ENCODE results near the gene PANX2. TPM values are rescaled to one million over a fixed set of nuclear protein-coding genes. Genes with fewer than 3 reads are reported as not detected.

Gene PANX2
- total and polyA plus RNA-seq, 2 donors (not counting 1 experiment from before 2014, with no cell fraction given), result 0.04 to 0.59 TPM

DNA sequence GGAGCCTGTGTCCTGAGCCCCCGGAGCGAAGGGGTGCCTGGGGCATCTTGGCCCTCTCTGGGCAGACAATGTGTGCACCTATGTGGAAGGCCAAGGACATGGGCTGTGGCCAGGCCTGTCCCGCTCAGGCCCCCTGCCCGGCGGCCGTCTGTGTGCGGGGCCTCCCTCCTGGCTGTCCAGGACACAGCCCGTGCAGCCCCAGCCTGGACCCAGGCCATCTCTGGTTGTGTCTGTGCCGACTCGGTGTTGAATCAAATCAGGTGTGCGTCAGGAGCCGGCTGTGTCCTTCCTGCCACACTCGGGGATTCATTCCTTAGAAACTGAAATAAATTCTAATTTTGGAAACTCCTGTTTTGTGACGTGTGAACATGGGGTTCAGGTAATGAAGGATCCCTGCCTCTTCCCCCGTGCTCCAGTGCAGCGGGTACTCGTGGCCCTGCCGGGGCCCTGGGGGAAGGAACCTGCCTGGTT, 28.8 kb downstream of the PANX2 start:
- intact Hi-C loops (cut with micrococcal nuclease), result no loop called here
- peak overlapping the region in 1 of 5 experiments; percentile 79 for H3K4me3 ChIP-seq (ENCODE audit: control extremely low read depth in 1 of 5, extremely low read depth in 1 of 5, insufficient read depth in 1 of 5, low read depth in 2 of 5, low read length in 4 of 5)
- H3K27ac ChIP-seq (ENCODE audit: low read length in 2 of 2), result no peak overlapping the region
- TF ChIP-seq, protein P1, sequence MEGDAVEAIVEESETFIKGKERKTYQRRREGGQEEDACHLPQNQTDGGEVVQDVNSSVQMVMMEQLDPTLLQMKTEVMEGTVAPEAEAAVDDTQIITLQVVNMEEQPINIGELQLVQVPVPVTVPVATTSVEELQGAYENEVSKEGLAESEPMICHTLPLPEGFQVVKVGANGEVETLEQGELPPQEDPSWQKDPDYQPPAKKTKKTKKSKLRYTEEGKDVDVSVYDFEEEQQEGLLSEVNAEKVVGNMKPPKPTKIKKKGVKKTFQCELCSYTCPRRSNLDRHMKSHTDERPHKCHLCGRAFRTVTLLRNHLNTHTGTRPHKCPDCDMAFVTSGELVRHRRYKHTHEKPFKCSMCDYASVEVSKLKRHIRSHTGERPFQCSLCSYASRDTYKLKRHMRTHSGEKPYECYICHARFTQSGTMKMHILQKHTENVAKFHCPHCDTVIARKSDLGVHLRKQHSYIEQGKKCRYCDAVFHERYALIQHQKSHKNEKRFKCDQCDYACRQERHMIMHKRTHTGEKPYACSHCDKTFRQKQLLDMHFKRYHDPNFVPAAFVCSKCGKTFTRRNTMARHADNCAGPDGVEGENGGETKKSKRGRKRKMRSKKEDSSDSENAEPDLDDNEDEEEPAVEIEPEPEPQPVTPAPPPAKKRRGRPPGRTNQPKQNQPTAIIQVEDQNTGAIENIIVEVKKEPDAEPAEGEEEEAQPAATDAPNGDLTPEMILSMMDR (IDR thresholded peaks at IDR 0.05), result no peak
- no peak for TF ChIP-seq EZH2 (IDR thresholded peaks at IDR 0.05; ENCODE audit: borderline replicate concordance, insufficient read depth, low read depth, low read length, poor library complexity, severe bottlenecking)
- ATAC-seq (ENCODE audit: low read depth) (no peak), DNase-seq (no peak)
- peaks cover 34% of the 10 kb centered on the region for H3K79me2 ChIP-seq (ENCODE audit: control insufficient read depth, insufficient read depth, low read length)
- ChIA-PET CTCF (interaction anchor here (1.0 kb wide), 1 partner anchor 27 kb away, joined by 3 read pairs; no protein-coding TSS in a partner anchor), POLR2A (interaction anchor here (1.0 to 4.1 kb wide), 2 partner anchors 8 to 9 kb away, joined by 9 to 41 read pairs; no protein-coding TSS in a partner anchor)
- H3K4me2 ChIP-seq (replicated peaks; ENCODE audit: low read depth, low read length, poor library complexity, severe bottlenecking), result peak overlapping the region; percentile 98
- Mint-ChIP-seq H3K9me3 (ENCODE audit: insufficient read depth) (no peaks in the 10 kb centered on the region), H3K27ac (peak overlapping the region; percentile 75), H3K4me3 (peak overlapping the region; percentile 78), H3K4me1 (peaks cover 31% of the 10 kb centered on the region), H3K27me3 (no peaks in the 10 kb centered on the region)
- H3K4me1 ChIP-seq (ENCODE audit: control insufficient read depth in 2 of 2, insufficient read depth in 2 of 2, low read length in 2 of 2), result peaks cover 30 to 39% of the 10 kb centered on the region in 2 donors
- H3K9ac ChIP-seq (ENCODE audit: low read length), result no peak overlapping the region
- WGBS (ENCODE audit: insufficient coverage), result 82% methylated on average over 13 of the region's 18 CpGs
- H3K27me3 ChIP-seq (replicated peaks in 1 of 4; ENCODE audit: control extremely low read depth in 1 of 4, control insufficient read depth in 3 of 4, insufficient read depth in 4 of 4, low read length in 3 of 4), result no peaks in the 10 kb centered on the region
- no peak overlapping the region for H2AFZ ChIP-seq (ENCODE audit: insufficient read depth, low read depth, low read length, poor library complexity, severe bottlenecking)
- no peaks in the 10 kb centered on the region for H3K9me3 ChIP-seq (ENCODE audit: control extremely low read depth in 1 of 3, control insufficient read depth in 2 of 3, insufficient read depth in 1 of 3, low read length in 2 of 3)
- H3K36me3 ChIP-seq (replicated peaks in 1 of 2; ENCODE audit: control extremely low read depth in 1 of 2, control insufficient read depth in 1 of 2, extremely low read depth in 1 of 2, insufficient read depth in 2 of 2, low read length in 1 of 2), result peaks cover 6 to 26% of the 10 kb centered on the region in 2 experiments
- H4K20me1 ChIP-seq (ENCODE audit: control insufficient read depth, insufficient read depth, low read length, poor library complexity, severe bottlenecking), result peaks cover 7% of the 10 kb centered on the region

DNA sequence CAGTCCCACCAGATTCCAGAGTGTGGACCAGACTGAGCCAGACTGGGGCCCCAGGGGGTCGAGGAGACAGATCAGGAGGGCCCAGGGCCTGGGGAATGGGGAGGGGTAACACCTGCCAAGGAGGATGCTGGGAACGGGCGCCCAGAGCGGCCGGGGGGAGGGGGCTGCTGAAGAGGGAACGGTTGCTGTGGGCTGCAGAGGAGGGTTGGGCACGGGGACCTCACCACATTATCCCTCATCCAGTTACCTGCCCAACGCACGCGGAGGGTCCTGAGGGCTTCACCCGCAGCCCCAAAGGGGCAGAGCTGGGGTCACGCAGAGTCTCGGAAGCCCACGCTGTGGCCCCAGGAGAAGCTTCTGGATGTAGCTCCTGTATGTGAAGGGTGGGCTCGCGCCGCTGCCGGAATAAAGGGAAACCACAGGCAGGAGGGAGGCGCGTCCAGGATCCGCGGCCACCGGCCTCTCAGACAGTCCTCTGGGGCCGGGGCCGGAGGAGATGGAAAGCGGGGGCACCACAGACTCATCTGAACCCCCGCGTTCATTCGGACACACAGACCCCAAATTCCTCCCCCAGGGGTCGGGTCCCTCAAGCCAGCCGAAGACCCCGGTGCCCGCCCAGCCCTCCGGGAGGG, 29.4 kb downstream of the PANX2 start:
- no peak for DNase-seq
- Histone ChIP-seq H3K36me3 (replicated peaks in 1 of 2; ENCODE audit: control extremely low read depth in 1 of 2, control insufficient read depth in 1 of 2, extremely low read depth in 1 of 2, insufficient read depth in 2 of 2, low read length in 1 of 2) (peaks cover 8 to 24% of the 10 kb centered on the region in 2 experiments), H3K27me3 (replicated peaks in 1 of 4; ENCODE audit: control extremely low read depth in 1 of 4, control insufficient read depth in 3 of 4, insufficient read depth in 4 of 4, low read length in 3 of 4) (no peaks in the 10 kb centered on the region), H4K20me1 (ENCODE audit: control insufficient read depth, insufficient read depth, low read length, poor library complexity, severe bottlenecking) (peaks cover 7% of the 10 kb centered on the region), H3K4me3 (ENCODE audit: control extremely low read depth in 1 of 5, extremely low read depth in 1 of 5, insufficient read depth in 1 of 5, low read depth in 2 of 5, low read length in 4 of 5) (peak overlapping the region; percentile 21 to 80 (median 70)), H3K4me1 (ENCODE audit: control insufficient read depth in 2 of 2, insufficient read depth in 2 of 2, low read length in 2 of 2) (peaks cover 23 to 33% of the 10 kb centered on the region in 2 donors), H3K9ac (ENCODE audit: low read length) (peak overlapping the region; percentile 81), H3K27ac (ENCODE audit: low read length in 2 of 2) (peak overlapping the region; percentile 23 to 81), H2AFZ (ENCODE audit: insufficient read depth, low read depth, low read length, poor library complexity, severe bottlenecking) (peak overlapping the region; percentile 60), H3K4me2 (replicated peaks; ENCODE audit: low read depth, low read length, poor library complexity, severe bottlenecking) (peak overlapping the region; percentile 98), H3K79me2 (ENCODE audit: control insufficient read depth, insufficient read depth, low read length) (peaks cover 37% of the 10 kb centered on the region), H3K9me3 (ENCODE audit: control extremely low read depth in 1 of 3, control insufficient read depth in 2 of 3, insufficient read depth in 1 of 3, low read length in 2 of 3) (no peaks in the 10 kb centered on the region)
- ChIA-PET POLR2A (interaction anchor here (4.1 kb wide), 1 partner anchor 9 kb away, joined by 41 read pairs; no protein-coding TSS in a partner anchor), CTCF (no interaction called here)
- Mint-ChIP-seq H3K27me3 (no peaks in the 10 kb centered on the region), H3K4me3 (peak overlapping the region; percentile 78), H3K27ac (peak overlapping the region; percentile 75), H3K4me1 (peaks cover 28% of the 10 kb centered on the region), H3K9me3 (ENCODE audit: insufficient read depth) (no peaks in the 10 kb centered on the region)
- TF ChIP-seq EZH2 (IDR thresholded peaks at IDR 0.05; ENCODE audit: borderline replicate concordance, insufficient read depth, low read depth, low read length, poor library complexity, severe bottlenecking), result no peak
- TF ChIP-seq, protein P1 (IDR thresholded peaks at IDR 0.05), result no peak
- no peak for ATAC-seq (ENCODE audit: low read depth)
- intact Hi-C loops (cut with micrococcal nuclease), result loop anchor here (1.0 to 10.0 kb wide), 4 partner anchors 10 to 435 kb away; partner anchors contain the start of gene TRABD
- under 1% methylated on average over 27 of the region's 34 CpGs for WGBS (ENCODE audit: insufficient coverage)
